Mucosa of descending colon (tissue), 3 donors: Measurements from ENCODE around the gene TUBGCP3. TPM values are rescaled to one million over a fixed set of nuclear protein-coding genes. Genes with fewer than 3 reads are reported as not detected.

Source experiments
- ATAC-seq: fragments of 200-7000 bp; cut with Tn5 transposase; one replicate; pipeline ENCODE4 v1.9.1; 2020; ENCODE audit warnings: mild to moderate bottlenecking, moderate library complexity
- DNase-seq, 3 donors: peaks; one replicate each; pipeline ENCODE4 v3.0.0-alpha.2; 2020
- H3K36me3 ChIP-seq: fragments of 200-600 bp; one replicate; pipeline ENCODE4 v1.8.0; 2021; ENCODE audit warnings: low read depth, mild to moderate bottlenecking
- H3K4me1 ChIP-seq: fragments of 200-600 bp; one replicate; pipeline ENCODE4 v1.8.0; 2021; ENCODE audit warnings: low read depth, mild to moderate bottlenecking
- H3K4me3 ChIP-seq: fragments of 200-600 bp; one replicate; pipeline ENCODE4 v1.8.0; 2021; ENCODE audit warnings: mild to moderate bottlenecking
- H3K9me3 ChIP-seq: fragments of 200-600 bp; one replicate; pipeline ENCODE4 v1.8.0; 2021; ENCODE audit warnings: mild to moderate bottlenecking
- intact Hi-C, 2 donors: fragments of 100-400 bp; cut with DNase I in 1 of 2; cut with micrococcal nuclease in 1 of 2; formaldehyde crosslinking; loops; one replicate each; pipeline versions ENCODE4 v1.11.0 to v1.11.1; 2022; cut with DNase I, micrococcal nuclease
- total RNA-seq, 3 donors: library from RNA; stranded (reverse); fragmentation: NEBNext Ultra II Directional in 2 of 3; extraction: Animal tissue kit (Norgen Biotek cat#: 25700) in 2 of 3; gene quantifications; one replicate each; pipeline versions ENCODE4 v1.2.1 to v1.2.4, GENCODE V29; 2021 to 2023
- TF ChIP-seq, protein P1 (sequence below): fragments of 200-600 bp; IDR thresholded peaks from one replicate; pipeline ENCODE4 v1.8.0; 2022; ENCODE audit warnings: antibody characterized with exemption, mild to moderate bottlenecking
- donor health status: DM: no; HTN: no; CAD: no; lungs with moderate emphysema.
- donor health status: DM: no; HTN: no; CAD: no.
- donor health status: DM: no; HTN: yes; CAD: no.

Gene TUBGCP3
- total RNA-seq, 3 donors from 2014 or later = 27.7 to 44.8 (median 32.7) TPM

DNA sequence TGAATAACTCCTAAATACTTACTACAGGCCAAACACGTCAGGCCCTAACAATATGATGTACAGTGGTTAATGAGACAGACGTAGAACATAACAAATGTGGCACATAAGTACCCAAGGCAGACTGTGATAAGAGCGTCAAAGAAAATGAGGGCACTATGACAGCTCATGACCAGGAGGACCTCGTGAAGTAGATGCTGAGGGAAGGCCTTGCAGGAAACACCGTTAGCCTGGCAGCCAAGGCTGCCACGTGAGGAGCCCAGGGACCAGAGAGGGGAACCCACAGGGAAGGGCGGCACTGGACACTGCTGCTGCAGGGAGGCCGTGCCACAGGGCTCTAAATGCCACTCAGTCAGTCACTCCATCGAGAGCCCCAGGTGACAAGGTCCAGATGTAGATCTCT is 5.7 kb downstream of the TUBGCP3 start:
- ATAC-seq (no peak), DNase-seq (no peak)
- Histone ChIP-seq H3K4me3 (no peak overlapping the region), H3K4me1 (peaks cover 24% of the 10 kb centered on the region), H3K36me3 (no peaks in the 10 kb centered on the region), H3K9me3 (no peaks in the 10 kb centered on the region)
- TF ChIP-seq, protein P1, sequence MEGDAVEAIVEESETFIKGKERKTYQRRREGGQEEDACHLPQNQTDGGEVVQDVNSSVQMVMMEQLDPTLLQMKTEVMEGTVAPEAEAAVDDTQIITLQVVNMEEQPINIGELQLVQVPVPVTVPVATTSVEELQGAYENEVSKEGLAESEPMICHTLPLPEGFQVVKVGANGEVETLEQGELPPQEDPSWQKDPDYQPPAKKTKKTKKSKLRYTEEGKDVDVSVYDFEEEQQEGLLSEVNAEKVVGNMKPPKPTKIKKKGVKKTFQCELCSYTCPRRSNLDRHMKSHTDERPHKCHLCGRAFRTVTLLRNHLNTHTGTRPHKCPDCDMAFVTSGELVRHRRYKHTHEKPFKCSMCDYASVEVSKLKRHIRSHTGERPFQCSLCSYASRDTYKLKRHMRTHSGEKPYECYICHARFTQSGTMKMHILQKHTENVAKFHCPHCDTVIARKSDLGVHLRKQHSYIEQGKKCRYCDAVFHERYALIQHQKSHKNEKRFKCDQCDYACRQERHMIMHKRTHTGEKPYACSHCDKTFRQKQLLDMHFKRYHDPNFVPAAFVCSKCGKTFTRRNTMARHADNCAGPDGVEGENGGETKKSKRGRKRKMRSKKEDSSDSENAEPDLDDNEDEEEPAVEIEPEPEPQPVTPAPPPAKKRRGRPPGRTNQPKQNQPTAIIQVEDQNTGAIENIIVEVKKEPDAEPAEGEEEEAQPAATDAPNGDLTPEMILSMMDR = no peak
- intact Hi-C loops = no loop called here

DNA sequence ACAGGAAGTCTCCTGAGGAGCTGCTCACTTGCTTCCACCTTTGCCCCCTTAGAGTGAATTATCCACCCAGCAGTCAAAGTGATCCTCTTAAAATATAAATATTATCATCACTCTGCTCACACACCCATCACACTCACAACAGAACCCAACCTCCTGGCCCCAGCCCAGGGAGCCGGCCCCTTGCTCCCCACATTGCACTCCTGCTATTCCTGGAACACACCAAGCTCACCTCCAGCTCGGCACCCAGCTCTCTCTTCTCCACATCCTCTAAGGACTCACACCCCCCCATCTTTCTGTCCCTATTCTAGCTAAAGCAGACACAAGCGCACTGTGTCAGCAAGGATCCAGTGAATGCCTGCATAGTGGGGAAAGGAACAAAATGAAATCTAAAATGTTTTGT is 7.0 kb downstream of the TUBGCP3 start:
- Histone ChIP-seq H3K4me3 (no peak overlapping the region), H3K4me1 (peaks cover 17% of the 10 kb centered on the region), H3K9me3 (no peaks in the 10 kb centered on the region), H3K36me3 (no peaks in the 10 kb centered on the region)
- DNase-seq = no peak
- ATAC-seq = no peak
- TF ChIP-seq, protein P1 = no peak
- intact Hi-C loops = no loop called here

DNA sequence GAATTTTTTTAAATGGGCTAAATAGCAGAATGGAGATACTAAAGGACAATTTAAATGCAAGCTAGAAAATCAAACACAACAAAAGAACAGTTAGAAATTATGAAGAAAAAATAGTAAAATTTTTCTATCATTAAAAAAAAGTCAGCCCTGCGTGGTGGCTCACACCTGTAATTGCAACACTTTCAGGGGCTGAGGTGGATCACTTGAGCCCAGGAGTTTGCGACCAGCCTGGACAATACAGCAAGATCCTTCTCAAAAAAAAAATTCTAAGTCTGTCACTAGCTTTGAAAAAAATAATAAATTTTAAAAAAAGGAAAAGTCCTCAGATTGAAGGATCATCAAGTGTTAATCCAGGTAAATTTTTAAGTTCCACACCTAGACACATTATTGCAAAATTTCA is 7.7 kb downstream of the TUBGCP3 start:
- TF ChIP-seq, protein P1 = no peak
- intact Hi-C loops = no loop called here
- Histone ChIP-seq H3K4me3 (no peak overlapping the region), H3K4me1 (peaks cover 17% of the 10 kb centered on the region), H3K9me3 (no peaks in the 10 kb centered on the region), H3K36me3 (no peaks in the 10 kb centered on the region)
- ATAC-seq (no peak), DNase-seq (no peak)

DNA sequence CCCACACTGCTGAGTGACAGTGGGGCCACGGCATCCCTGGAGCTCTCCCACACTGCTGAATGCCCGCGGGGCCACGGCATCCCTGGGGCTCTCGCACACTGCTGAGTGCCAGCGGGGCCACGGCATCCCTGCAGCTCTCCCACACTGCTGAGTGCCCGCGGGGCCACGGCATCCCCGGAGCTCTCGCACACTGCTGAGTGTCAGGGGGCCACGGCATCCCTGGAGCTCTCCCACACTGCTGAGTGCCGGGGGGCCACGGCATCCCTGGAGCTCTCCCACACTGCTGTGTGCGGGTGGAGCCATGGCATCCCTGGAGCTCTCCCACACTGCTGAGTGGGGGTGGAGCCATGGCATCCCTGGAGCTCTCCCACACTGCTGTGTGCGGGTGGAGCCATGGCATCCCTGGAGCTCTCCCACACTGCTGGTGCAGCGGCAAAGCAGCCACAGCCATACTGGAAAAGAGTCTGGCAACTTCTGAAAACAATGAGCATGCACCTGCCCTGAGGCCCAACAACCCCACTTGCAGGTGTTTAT is 8.6 kb downstream of the TUBGCP3 start:
- Histone ChIP-seq H3K9me3 (no peaks in the 10 kb centered on the region), H3K4me1 (peaks cover 15% of the 10 kb centered on the region), H3K4me3 (no peak overlapping the region), H3K36me3 (no peaks in the 10 kb centered on the region)
- ATAC-seq = no peak
- DNase-seq = no peak
- intact Hi-C loops = no loop called here
- TF ChIP-seq, protein P1 = no peak

DNA sequence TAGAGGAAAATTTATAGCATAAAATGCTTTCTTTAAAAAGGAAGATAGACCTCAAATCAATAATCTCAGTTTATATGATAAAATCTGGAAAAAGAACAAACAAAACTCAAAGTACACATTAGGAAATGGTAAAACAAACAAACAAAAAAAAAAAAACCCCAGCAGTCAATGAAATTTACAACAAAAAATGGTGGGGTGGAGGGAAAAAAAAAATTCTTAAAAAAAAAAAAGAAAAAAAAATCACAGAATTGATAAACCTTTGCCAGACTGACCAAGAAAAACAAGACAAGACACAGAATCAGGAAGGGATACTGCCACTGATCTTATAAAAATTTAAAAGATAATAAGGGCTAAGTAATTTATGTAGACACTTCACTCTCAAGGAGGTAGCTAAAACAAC is 11.2 kb downstream of the TUBGCP3 start:
- Histone ChIP-seq H3K4me3 (no peak overlapping the region), H3K36me3 (no peaks in the 10 kb centered on the region), H3K4me1 (peaks cover 9% of the 10 kb centered on the region), H3K9me3 (no peaks in the 10 kb centered on the region)
- TF ChIP-seq, protein P1 = no peak
- intact Hi-C loops = no loop called here
- ATAC-seq = no peak
- no peak for DNase-seq

DNA sequence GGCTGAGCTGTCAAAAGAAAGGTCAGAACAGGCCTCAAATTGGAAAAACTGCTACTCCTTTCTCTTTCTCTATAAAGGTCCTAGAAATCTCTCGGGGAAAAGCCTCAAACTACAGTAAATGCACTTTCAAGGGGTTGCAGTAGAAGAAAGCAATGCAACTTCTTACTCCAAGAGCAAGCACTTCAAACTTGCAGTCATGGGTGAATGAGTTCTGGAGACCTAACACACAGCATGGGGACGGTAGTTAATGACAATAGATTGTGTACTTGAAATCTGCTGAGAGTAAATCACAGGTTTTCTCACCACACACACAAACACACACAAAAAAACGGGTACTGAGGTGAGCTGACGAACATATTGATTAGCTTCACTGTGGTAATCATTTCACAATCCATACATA is 11.8 kb downstream of the TUBGCP3 start:
- no peak for DNase-seq
- intact Hi-C loops = no loop called here
- TF ChIP-seq, protein P1 = no peak
- no peak overlapping the region for H3K4me3 ChIP-seq
- no peak for ATAC-seq
- H3K4me1 ChIP-seq = peaks cover 8% of the 10 kb centered on the region
- no peaks in the 10 kb centered on the region for H3K36me3 ChIP-seq
- H3K9me3 ChIP-seq = no peaks in the 10 kb centered on the region
